OCI-LY7 (cell line): Measurements from ENCODE around the gene KCTD10. TPM values are rescaled to one million over a fixed set of nuclear protein-coding genes. Genes with fewer than 3 reads are reported as not detected.

ENCODE experiments used
- BruUV-seq: library from RNA; stranded (reverse); fragments of 400-500 nt; replicated peaks from 2 replicates; lab custom pipeline; 2021; lab: Mats Ljungman, UMichigan
- CTCF ChIA-PET: fragments of 300-600 bp; sonication (Branson Sonifier 250); formaldehyde crosslinking; loops from one replicate; lab custom pipeline; 2022; ENCODE audit warnings: antibody characterized with exemption; ENCODE audit not compliant: unreplicated experiment; lab: Charles Lee
- POLR2A ChIA-PET: fragments of 300-600 bp; sonication (Branson Sonifier 250); formaldehyde crosslinking; loops from one replicate; lab custom pipeline; 2022; ENCODE audit warnings: antibody characterized with exemption; lab: Charles Lee
- DNase-seq: peaks from one replicate; pipeline ENCODE4 v3.0.0-alpha.2; 2015; ENCODE audit warnings: low spot score
- H2AFZ ChIP-seq: fragments of 200-600 bp; sonication (generic), shearing (Covaris generic); 2 replicates; pipeline ENCODE4 v1.6.1; 2014; ENCODE audit warnings: mild to moderate bottlenecking, antibody characterized with exemption, low read length, moderate library complexity
- H3K27ac ChIP-seq: fragments of 200-600 bp; sonication (generic); 2 replicates; pipeline ENCODE4 v1.5.1; 2014; ENCODE audit warnings: mixed run types, low read depth, mild to moderate bottlenecking, moderate library complexity, low read length, inconsistent platforms; ENCODE audit not compliant: poor library complexity, severe bottlenecking
- H3K36me3 ChIP-seq: fragments of 200-600 bp; sonication (generic); 2 replicates; pipeline ENCODE4 v1.6.1; 2014; ENCODE audit warnings: mild to moderate bottlenecking, antibody characterized with exemption, low read length, moderate library complexity, mixed read lengths; ENCODE audit not compliant: insufficient read depth
- H3K4me1 ChIP-seq: fragments of 200-600 bp; sonication (generic); 2 replicates; pipeline ENCODE4 v1.5.1; 2014; ENCODE audit warnings: mild to moderate bottlenecking, low read length; ENCODE audit not compliant: insufficient read depth, poor library complexity, severe bottlenecking
- H3K4me2 ChIP-seq: fragments of 200-600 bp; sonication (generic); 2 replicates; pipeline ENCODE4 v1.6.1; 2014; ENCODE audit warnings: mild to moderate bottlenecking, low read length
- H3K4me3 ChIP-seq: fragments of 200-600 bp; sonication (generic); 2 replicates; pipeline ENCODE4 v1.5.1; 2014; ENCODE audit warnings: mild to moderate bottlenecking, low read depth, low read length; ENCODE audit not compliant: poor library complexity, severe bottlenecking
- H3K79me2 ChIP-seq: fragments of 200-600 bp; sonication (generic); 2 replicates; pipeline ENCODE4 v1.6.1; 2016; ENCODE audit warnings: low read depth, mild to moderate bottlenecking, low read length, moderate library complexity, mixed read lengths; ENCODE audit not compliant: insufficient read depth
- H3K9me2 ChIP-seq: fragments of 200-600 bp; sonication (generic); 2 replicates; pipeline ENCODE4 v1.6.1; 2016; ENCODE audit warnings: mild to moderate bottlenecking, low read length, mixed read lengths; ENCODE audit not compliant: insufficient read depth
- H3K9me3 ChIP-seq: fragments of 200-600 bp; sonication (generic); 2 replicates; pipeline ENCODE4 v1.6.1; 2014; ENCODE audit warnings: mild to moderate bottlenecking, mixed run types, low read length, mixed read lengths
- H4K20me1 ChIP-seq: fragments of 200-600 bp; sonication (generic); 2 replicates; pipeline ENCODE4 v1.6.1; 2014; ENCODE audit warnings: mild to moderate bottlenecking, antibody characterized with exemption, low read length, moderate library complexity, mixed read lengths; ENCODE audit not compliant: insufficient read depth
- EZH2phosphoT487 ChIP-seq: fragments of 200-600 bp; sonication (generic); IDR thresholded peaks from 2 replicates; pipeline ENCODE4 v1.6.1; 2018; ENCODE audit warnings: low read depth, borderline replicate concordance, mild to moderate bottlenecking, mixed run types, antibody characterized with exemption, low read length, moderate library complexity, mixed read lengths
- intact Hi-C: fragments of 100-400 bp; cut with micrococcal nuclease; formaldehyde crosslinking; loops from one replicate; pipeline ENCODE4 v1.10.0; 2022; ENCODE audit not compliant: unreplicated experiment
- total RNA-seq, 2 experiments: library from RNA; depleted of rRNA in 1 of 2; stranded (reverse); fragments of >200 nt in 1 of 2; shearing (Covaris generic) in 1 of 2; gene quantifications; 2 replicates each; pipeline ENCODE4 v1.2.3, GENCODE V29; 2014 to 2022
- TF ChIP-seq, protein P1 (sequence below): fragments of 200-600 bp; sonication (generic); conservative IDR thresholded peaks from 2 replicates; pipeline ENCODE4 v1.5.1; 2014; ENCODE audit warnings: mild to moderate bottlenecking, antibody characterized with exemption, low read length, moderate library complexity, mixed read lengths

KCTD10 gene
- total RNA-seq, 2 experiments from 2014 or later: 28.1 to 45.7 TPM

DNA sequence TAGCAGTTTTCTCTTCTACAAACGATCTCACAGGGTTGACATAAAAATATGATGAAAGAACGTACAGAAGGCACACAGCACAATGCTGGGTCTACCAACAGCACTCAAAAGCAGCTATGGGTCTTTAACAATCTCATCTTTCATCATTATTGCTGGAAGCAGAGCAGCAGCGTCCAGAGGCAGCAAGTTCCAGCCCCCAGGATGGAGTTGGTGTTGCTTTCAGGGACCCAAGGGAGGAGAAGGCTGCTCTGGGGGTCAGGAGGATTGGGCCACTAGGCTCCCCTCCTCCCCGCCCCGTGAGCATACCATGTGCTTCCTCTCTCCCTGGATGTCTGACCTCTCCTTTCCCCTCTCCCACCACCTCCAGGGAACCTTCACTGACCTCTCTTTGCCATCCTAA, 13.3 kb downstream of the KCTD10 start:
- H3K9me2 ChIP-seq: no peaks in the 10 kb centered on the region
- no peaks in the 10 kb centered on the region for H3K9me3 ChIP-seq
- H3K4me2 ChIP-seq: no peak overlapping the region
- no peak for DNase-seq
- ChIA-PET CTCF (no interaction called here), POLR2A (interaction anchor here (0.6 kb wide), 1 partner anchor 32 kb away, joined by 9 read pairs; no protein-coding TSS in a partner anchor)
- no peak overlapping the region for H3K4me3 ChIP-seq
- H3K36me3 ChIP-seq: peaks cover 49% of the 10 kb centered on the region
- no peaks in the 10 kb centered on the region for H4K20me1 ChIP-seq
- TF ChIP-seq, protein P1, sequence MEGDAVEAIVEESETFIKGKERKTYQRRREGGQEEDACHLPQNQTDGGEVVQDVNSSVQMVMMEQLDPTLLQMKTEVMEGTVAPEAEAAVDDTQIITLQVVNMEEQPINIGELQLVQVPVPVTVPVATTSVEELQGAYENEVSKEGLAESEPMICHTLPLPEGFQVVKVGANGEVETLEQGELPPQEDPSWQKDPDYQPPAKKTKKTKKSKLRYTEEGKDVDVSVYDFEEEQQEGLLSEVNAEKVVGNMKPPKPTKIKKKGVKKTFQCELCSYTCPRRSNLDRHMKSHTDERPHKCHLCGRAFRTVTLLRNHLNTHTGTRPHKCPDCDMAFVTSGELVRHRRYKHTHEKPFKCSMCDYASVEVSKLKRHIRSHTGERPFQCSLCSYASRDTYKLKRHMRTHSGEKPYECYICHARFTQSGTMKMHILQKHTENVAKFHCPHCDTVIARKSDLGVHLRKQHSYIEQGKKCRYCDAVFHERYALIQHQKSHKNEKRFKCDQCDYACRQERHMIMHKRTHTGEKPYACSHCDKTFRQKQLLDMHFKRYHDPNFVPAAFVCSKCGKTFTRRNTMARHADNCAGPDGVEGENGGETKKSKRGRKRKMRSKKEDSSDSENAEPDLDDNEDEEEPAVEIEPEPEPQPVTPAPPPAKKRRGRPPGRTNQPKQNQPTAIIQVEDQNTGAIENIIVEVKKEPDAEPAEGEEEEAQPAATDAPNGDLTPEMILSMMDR: no peak
- TF ChIP-seq EZH2phosphoT487: no peak
- peaks cover 12% of the 10 kb centered on the region; the same call in 1 of the 2 replicates for H3K79me2 ChIP-seq
- H2AFZ ChIP-seq: no peak overlapping the region
- H3K27ac ChIP-seq: no peak overlapping the region
- H3K4me1 ChIP-seq: peaks cover 13% of the 10 kb centered on the region
- intact Hi-C loops: no loop called here
- BruUV-seq: no TSS peak

DNA sequence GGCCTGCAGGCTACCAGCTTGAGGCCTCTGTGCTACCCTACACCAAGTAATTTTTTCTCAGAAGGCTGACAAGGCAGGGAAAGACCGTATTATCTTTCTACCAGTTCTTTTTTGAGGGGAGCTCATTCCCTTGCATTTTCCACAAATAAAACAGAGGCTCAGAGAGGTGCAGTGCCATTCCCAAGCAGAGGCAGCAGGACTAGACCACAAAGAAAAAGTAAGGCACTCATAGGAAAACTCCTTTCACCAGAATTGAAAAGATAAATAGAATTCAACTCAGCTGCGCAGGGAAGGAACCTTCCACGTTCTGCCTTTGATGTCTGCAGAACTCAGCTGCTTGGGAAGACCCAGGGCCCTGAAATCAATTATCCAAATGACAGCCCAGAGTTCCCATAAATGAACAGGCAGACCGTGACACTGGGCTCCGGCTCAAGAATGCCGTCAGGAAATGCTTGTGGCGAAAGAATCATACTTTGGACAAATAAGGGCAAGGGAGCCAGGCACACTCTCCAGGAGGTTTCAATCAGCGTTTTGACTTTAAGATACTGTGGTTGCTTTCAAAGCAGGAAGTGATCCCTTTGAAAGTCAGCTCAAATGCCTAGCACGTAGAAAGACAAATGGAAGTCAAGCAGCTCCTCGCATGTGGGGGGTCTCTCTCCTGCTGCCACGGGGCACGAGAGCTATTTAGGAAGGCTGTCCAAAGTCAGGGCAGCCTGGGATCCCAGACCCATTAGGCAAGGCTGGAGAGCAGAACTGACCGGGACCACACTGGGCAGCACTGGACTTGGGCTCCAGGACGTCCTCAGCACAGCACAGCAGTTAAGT, 14.0 kb downstream of the KCTD10 start:
- Histone ChIP-seq H3K9me2 (no peaks in the 10 kb centered on the region), H4K20me1 (no peaks in the 10 kb centered on the region), H3K9me3 (no peaks in the 10 kb centered on the region), H3K4me3 (no peak overlapping the region), H3K79me2 (peaks cover 12% of the 10 kb centered on the region; the same call in 1 of the 2 replicates), H3K4me2 (no peak overlapping the region), H3K4me1 (peaks cover 13% of the 10 kb centered on the region), H2AFZ (no peak overlapping the region), H3K36me3 (peaks cover 49% of the 10 kb centered on the region), H3K27ac (no peak overlapping the region)
- no TSS peak for BruUV-seq
- TF ChIP-seq, protein P1: no peak
- TF ChIP-seq EZH2phosphoT487: no peak
- intact Hi-C loops: no loop called here
- CTCF ChIA-PET: no interaction called here
- DNase-seq: no peak
- POLR2A ChIA-PET: interaction anchor here (0.6 kb wide), 1 partner anchor 31 kb away, joined by 9 read pairs; no protein-coding TSS in a partner anchor
